IMR-90 (cell line): Measurements from ENCODE around the gene MAML2. TPM values are rescaled to one million over a fixed set of nuclear protein-coding genes. Genes with fewer than 3 reads are reported as not detected.

Experiments used
- ATAC-seq: fragments of 200-7000 bp; cut with Tn5 transposase; 2 replicates; pipeline ENCODE4 v1.9.1; 2020; ENCODE audit warnings: low read depth, mild to moderate bottlenecking, moderate library complexity
- BruUV-seq: library from RNA; stranded (reverse); fragments of 400-500 nt; replicated peaks from 2 replicates; lab custom pipeline; 2021; lab: Mats Ljungman, UMichigan
- CTCF ChIA-PET: fragments of 300-600 bp; formaldehyde crosslinking; extraction: SDS; loops from one replicate; lab custom pipeline; 2021; ENCODE audit warnings: antibody characterized with exemption; lab: Yijun Ruan, JAX
- POLR2A ChIA-PET: fragments of 300-600 bp; sonication (Branson Sonifier 250); formaldehyde crosslinking; loops from one replicate; lab custom pipeline; 2022; ENCODE audit warnings: antibody characterized with exemption; ENCODE audit not compliant: unreplicated experiment; lab: Charles Lee
- DNase-seq: peaks from one replicate; pipeline ENCODE4 v3.0.0; 2013
- H2AFZ ChIP-seq: replicated peaks from 2 replicates; pipeline ENCODE3; 2013; ENCODE audit warnings: low read length, mild to moderate bottlenecking; ENCODE audit not compliant: poor library complexity
- H2AK5ac ChIP-seq: 2 replicates; pipeline ENCODE4 v1.6.1; 2013; ENCODE audit warnings: low read depth, low read length, inconsistent platforms
- H2AK9ac ChIP-seq: replicated peaks from 2 replicates; pipeline ENCODE3; 2013; ENCODE audit warnings: mild to moderate bottlenecking, low read depth, low read length, moderate library complexity; ENCODE audit not compliant: poor library complexity
- H2BK120ac ChIP-seq: 2 replicates; pipeline ENCODE4 v1.6.1; 2013; ENCODE audit warnings: low read depth, low read length, inconsistent platforms
- H2BK15ac ChIP-seq: 3 replicates; pipeline ENCODE4 v1.6.1; 2013; ENCODE audit warnings: low read depth, low read length, inconsistent platforms
- H2BK20ac ChIP-seq: 2 replicates; pipeline ENCODE4 v1.6.1; 2013; ENCODE audit warnings: low read depth, mild to moderate bottlenecking, inconsistent platforms, low read length, moderate library complexity
- H2BK5ac ChIP-seq: 2 replicates; pipeline ENCODE4 v1.6.1; 2013; ENCODE audit warnings: mild to moderate bottlenecking, low read depth, low read length, inconsistent platforms; ENCODE audit not compliant: poor library complexity, severe bottlenecking
- H3K14ac ChIP-seq: replicated peaks from 2 replicates; pipeline ENCODE4 v1.6.1; 2013; ENCODE audit warnings: low read depth, low read length, inconsistent platforms
- H3K18ac ChIP-seq: 2 replicates; pipeline ENCODE4 v1.6.1; 2013; ENCODE audit warnings: low read depth, low read length, control low read depth
- H3K23ac ChIP-seq: 2 replicates; pipeline ENCODE4 v1.6.1; 2013; ENCODE audit warnings: low read depth, low read length, inconsistent platforms
- H3K27ac ChIP-seq: 2 replicates; pipeline ENCODE4 v1.5.1; 2013; ENCODE audit warnings: mild to moderate bottlenecking, control low read depth, low read length; ENCODE audit not compliant: insufficient read depth
- H3K27me3 ChIP-seq: 2 replicates; pipeline ENCODE4 v1.6.1; 2013; ENCODE audit warnings: low read length; ENCODE audit not compliant: control insufficient read depth, insufficient read depth
- H3K36me3 ChIP-seq: 2 replicates; pipeline ENCODE4 v1.6.1; 2013; ENCODE audit warnings: low read length, mixed read lengths; ENCODE audit not compliant: control insufficient read depth, insufficient read depth
- H3K4ac ChIP-seq: 2 replicates; pipeline ENCODE4 v1.6.1; 2013; ENCODE audit warnings: low read depth, low read length, inconsistent platforms
- H3K4me1 ChIP-seq: 2 replicates; pipeline ENCODE4 v1.6.1; 2013; ENCODE audit warnings: low read length, mixed read lengths; ENCODE audit not compliant: control insufficient read depth, insufficient read depth
- H3K4me2 ChIP-seq: 2 replicates; pipeline ENCODE4 v1.6.1; 2013; ENCODE audit warnings: low read depth, mild to moderate bottlenecking, control low read depth, low read length, moderate library complexity
- H3K4me3 ChIP-seq: 2 replicates; pipeline ENCODE4 v1.5.1; 2013; ENCODE audit warnings: low read depth, mild to moderate bottlenecking, control low read depth, low read length, moderate library complexity; ENCODE audit not compliant: insufficient read depth
- H3K56ac ChIP-seq: 2 replicates; pipeline ENCODE4 v1.6.1; 2013; ENCODE audit warnings: low read length, inconsistent platforms; ENCODE audit not compliant: insufficient read depth; ENCODE audit errors: extremely low read depth
- H3K79me1 ChIP-seq, 2 experiments: 2 replicates each; pipeline ENCODE4 v1.6.1; 2013; ENCODE audit warnings: low read length in 2 of 2, inconsistent platforms in 1 of 2, low read depth in 1 of 2
- H3K9ac ChIP-seq: 2 replicates; pipeline ENCODE4 v1.6.1; 2013; ENCODE audit warnings: low read depth, low read length, control low read depth
- H3K9me1 ChIP-seq: 2 replicates; pipeline ENCODE4 v1.6.1; 2013; ENCODE audit warnings: low read length, inconsistent platforms; ENCODE audit not compliant: insufficient read depth
- H3K9me3 ChIP-seq: 2 replicates; pipeline ENCODE4 v1.6.1; 2013; ENCODE audit warnings: low read length; ENCODE audit not compliant: control insufficient read depth, insufficient read depth
- H4K20me1 ChIP-seq: 2 replicates; pipeline ENCODE4 v1.6.1; 2013; ENCODE audit warnings: low read length, inconsistent platforms; ENCODE audit not compliant: insufficient read depth
- H4K5ac ChIP-seq: 2 replicates; pipeline ENCODE4 v1.6.1; 2013; ENCODE audit warnings: mild to moderate bottlenecking, low read depth, low read length, control low read depth
- H4K8ac ChIP-seq, 2 experiments: 2 replicates each; pipeline ENCODE4 v1.6.1; 2013; ENCODE audit warnings: low read depth in 2 of 2, low read length in 2 of 2, control low read depth in 1 of 2, inconsistent platforms in 1 of 2
- H4K91ac ChIP-seq: 2 replicates; pipeline ENCODE4 v1.6.1; 2013; ENCODE audit warnings: low read depth, low read length, inconsistent platforms; ENCODE audit not compliant: insufficient read depth
- CEBPB ChIP-seq: IDR thresholded peaks from 2 replicates; pipeline ENCODE4 v1.6.1; 2012; ENCODE audit warnings: low read depth, low read length, improper control_type of control experiment
- POLR2A ChIP-seq: IDR thresholded peaks from 2 replicates; pipeline ENCODE4 v1.6.1; 2012; ENCODE audit warnings: mild to moderate bottlenecking, low read depth, low read length
- RFX5 ChIP-seq: IDR thresholded peaks from 2 replicates; pipeline ENCODE4 v1.8.0; 2012; ENCODE audit warnings: low read depth, mild to moderate bottlenecking, low read length, moderate library complexity
- WGBS, 2 experiments: methylation state at CpG; one replicate each; pipeline versions ENCODE4 v1.1.5 to v1.1.7; 2013; ENCODE audit warnings: missing lambda C conversion rate in 2 of 2; ENCODE audit not compliant: insufficient read length in 1 of 2; ENCODE audit errors: extremely low coverage in 2 of 2; 5-methylcytosine and 5-hydroxymethylcytosine counted together
- dilution Hi-C: fragments of 300-500 bp; cut with HindIII; formaldehyde crosslinking; loops from one replicate; pipeline ENCODE4 v1.14.3; 2018; ENCODE audit warnings: low sequenced_read_pairs; ENCODE audit not compliant: unreplicated experiment
- in situ Hi-C: fragments of 300-500 bp; cut with MboI; formaldehyde crosslinking; loops from 3 replicates; pipeline ENCODE4 v1.14.3; 2019; ENCODE audit warnings: low sequenced_read_pairs, inconsistent platforms, mixed read lengths
- intact Hi-C: fragments of 100-400 bp; cut with micrococcal nuclease; formaldehyde crosslinking; loops from 2 replicates; pipeline ENCODE4 v1.10.0; 2022
- polyA plus RNA-seq, 3 experiments: library from polyadenylated mRNA; depleted of rRNA; stranded (reverse); fragments of >200 nt; gene quantifications; 2 replicates each; pipeline ENCODE4 v1.2.3, GENCODE V29; 2012; ENCODE audit warnings: low replicate concordance in 1 of 3
- total RNA-seq: library from RNA; depleted of rRNA; stranded (reverse); fragments of >200 nt; gene quantifications from 2 replicates; pipeline ENCODE4 v1.2.3, GENCODE V29; 2012

The MAML2 gene
- total and polyA plus RNA-seq, 2 of the 4 experiments (the other 2 are of a cell fraction) = 15.0 to 19.5 TPM

- peak overlapping the region; percentile 91; the same call in 1 of the 2 replicates for H3K18ac ChIP-seq
- POLR2A ChIA-PET = interaction anchor here (1.0 kb wide), 1 partner anchor 49 kb away, joined by 3 read pairs; no protein-coding TSS in a partner anchor
- DNase-seq = no peak
- H3K9me1 ChIP-seq = no peaks in the 10 kb centered on the region
- H3K4me3 ChIP-seq = no peak overlapping the region
- BruUV-seq = no TSS peak
- peak overlapping the region; percentile 87; the same call in 1 of the 2 replicates for H3K4me2 ChIP-seq
- H2AFZ ChIP-seq = no peak overlapping the region
- H2AK5ac ChIP-seq = no peak overlapping the region
- H3K4me1 ChIP-seq = peaks cover 23% of the 10 kb centered on the region
- peak overlapping the region; percentile 25; the same call in 1 of the 2 replicates for H4K5ac ChIP-seq
- ATAC-seq = no peak
- H4K8ac ChIP-seq = no peak overlapping the region; a peak in 1 of 4 replicates
- H2BK120ac ChIP-seq = peak overlapping the region; percentile 50
- H3K36me3 ChIP-seq = peaks cover 1% of the 10 kb centered on the region; the same call in 1 of the 2 replicates
- H4K91ac ChIP-seq = peak overlapping the region; percentile 48; the same call in 1 of the 2 replicates
- no peaks in the 10 kb centered on the region for H3K9me3 ChIP-seq
- H3K27ac ChIP-seq = peak overlapping the region; percentile 31; the same call in 1 of the 2 replicates
- H2BK20ac ChIP-seq = 0 out of 2 replicates have a peak overlapping the region, but pooled peaks have one; percentile 28
- dilution Hi-C loops = no loop called here
- H2BK5ac ChIP-seq = peak overlapping the region; percentile 71
- H3K14ac ChIP-seq = no peak overlapping the region; the same call in 1 of the 2 replicates
- CTCF ChIA-PET = interaction anchor here (0.6 to 5.7 kb wide), 6 partner anchors 98 to 389 kb away, joined by 3 to 34 read pairs (median 3); partner anchors contain the start of gene MAML2
- no peak overlapping the region for H2AK9ac ChIP-seq
- H3K9ac ChIP-seq = no peak overlapping the region
- intact Hi-C loops = loop anchor here (5.0 to 10.0 kb wide), 3 partner anchors 181 to 406 kb away; partner anchors contain the start of gene MTMR2
- no CpG with 5 or more reads among the region's 1 CpG for WGBS, 2 experiments
- no peaks in the 10 kb centered on the region for H3K27me3 ChIP-seq
- peak overlapping the region; percentile 30; the same call in 1 of the 2 replicates for H3K4ac ChIP-seq
- H4K20me1 ChIP-seq = no peaks in the 10 kb centered on the region
- 0 out of 3 replicates have a peak overlapping the region, but pooled peaks have one; percentile 27 for H2BK15ac ChIP-seq
- H3K23ac ChIP-seq = peak overlapping the region; percentile 9; the same call in 1 of the 2 replicates
- no peak overlapping the region for H3K56ac ChIP-seq
- TF ChIP-seq RFX5 = no peak
- 0 out of 2 replicates have a peak, but pooled peaks have one; percentile 17 for TF ChIP-seq CEBPB
- no peak for TF ChIP-seq POLR2A
- in situ Hi-C loops = no loop called here
- H3K79me1 ChIP-seq = peaks cover 27 to 66% of the 10 kb centered on the region in 2 experiments
These were observed 105.2 kb downstream of the MAML2 start for GRCh38 chr11:96237766-96238266.
